22Rv1 (cell line): ENCODE measurements around the gene CIDEB.

Experiments used
- ZFX ChIP-seq: fragments of 450-650 bp; IDR thresholded peaks from 2 replicates; pipeline ENCODE4 v1.6.1; 2017; ENCODE audit warnings: antibody characterized with exemption, borderline replicate concordance
- TF ChIP-seq, protein P1 (sequence below): fragments of 450-650 bp; IDR thresholded peaks from 2 replicates; pipeline ENCODE4 v1.5.1; 2017; ENCODE audit warnings: mild to moderate bottlenecking

DNA sequence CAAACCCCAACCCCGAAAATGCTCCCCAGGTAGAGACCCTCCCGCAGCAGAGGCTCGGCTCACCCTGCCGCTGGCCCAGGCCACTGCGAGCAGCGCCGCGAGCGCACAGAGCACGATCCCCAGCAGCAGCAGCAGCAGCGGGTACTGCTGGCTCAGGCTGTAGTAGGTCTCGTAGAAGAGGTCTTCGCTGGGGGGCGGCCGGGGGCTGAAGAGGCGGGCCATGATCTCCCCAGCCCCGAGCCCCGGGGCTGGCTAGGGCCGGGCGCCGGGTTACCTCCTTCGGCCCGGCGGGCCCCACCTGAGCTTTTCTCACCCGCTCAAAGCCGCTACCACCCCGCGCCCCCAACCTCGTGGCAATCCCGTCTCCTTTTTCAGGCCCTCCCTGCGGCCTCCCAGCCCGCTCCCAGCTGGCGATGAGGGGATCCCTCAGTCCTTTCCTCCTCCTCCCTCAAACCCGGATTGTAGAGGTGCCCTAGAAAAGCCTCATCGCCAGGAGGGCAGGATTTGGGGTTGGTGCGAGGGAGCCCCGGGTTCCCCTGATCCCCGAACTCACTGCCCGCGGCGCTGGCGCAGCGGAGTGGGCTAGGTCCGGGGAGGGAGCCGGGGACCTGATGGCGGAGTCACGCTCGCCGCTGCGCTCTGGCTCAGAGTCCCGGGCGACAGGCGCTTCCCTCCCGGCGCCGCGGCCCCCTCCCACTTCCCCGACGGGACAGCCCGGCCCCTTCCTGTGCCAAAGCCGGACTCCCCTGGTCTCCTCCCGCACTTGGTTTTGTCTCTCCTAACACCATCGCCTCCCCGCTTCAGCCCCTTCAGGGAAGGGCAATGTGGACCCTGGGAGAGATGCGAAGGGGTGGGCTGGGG, 26.9 kb upstream of the CIDEB start, which contains the start of gene ADCY4:
- TF ChIP-seq, protein P1, sequence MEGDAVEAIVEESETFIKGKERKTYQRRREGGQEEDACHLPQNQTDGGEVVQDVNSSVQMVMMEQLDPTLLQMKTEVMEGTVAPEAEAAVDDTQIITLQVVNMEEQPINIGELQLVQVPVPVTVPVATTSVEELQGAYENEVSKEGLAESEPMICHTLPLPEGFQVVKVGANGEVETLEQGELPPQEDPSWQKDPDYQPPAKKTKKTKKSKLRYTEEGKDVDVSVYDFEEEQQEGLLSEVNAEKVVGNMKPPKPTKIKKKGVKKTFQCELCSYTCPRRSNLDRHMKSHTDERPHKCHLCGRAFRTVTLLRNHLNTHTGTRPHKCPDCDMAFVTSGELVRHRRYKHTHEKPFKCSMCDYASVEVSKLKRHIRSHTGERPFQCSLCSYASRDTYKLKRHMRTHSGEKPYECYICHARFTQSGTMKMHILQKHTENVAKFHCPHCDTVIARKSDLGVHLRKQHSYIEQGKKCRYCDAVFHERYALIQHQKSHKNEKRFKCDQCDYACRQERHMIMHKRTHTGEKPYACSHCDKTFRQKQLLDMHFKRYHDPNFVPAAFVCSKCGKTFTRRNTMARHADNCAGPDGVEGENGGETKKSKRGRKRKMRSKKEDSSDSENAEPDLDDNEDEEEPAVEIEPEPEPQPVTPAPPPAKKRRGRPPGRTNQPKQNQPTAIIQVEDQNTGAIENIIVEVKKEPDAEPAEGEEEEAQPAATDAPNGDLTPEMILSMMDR, result no peak
- no peak for TF ChIP-seq ZFX
